Gastrocnemius medialis (tissue), 4 donors: ENCODE results near the gene ZFP64. TPM values are rescaled to one million over a fixed set of nuclear protein-coding genes. Genes with fewer than 3 reads are reported as not detected.

Experiments used
- ATAC-seq, 2 donors: fragments of 150-250 bp; one replicate each; pipeline ENCODE4 v1.9.1; 2016
- DNase-seq, 2 donors: peaks; one replicate each; pipeline ENCODE4 v3.0.0-alpha.2; 2019
- H3K27ac ChIP-seq, 4 donors: fragments of 200-600 bp; sonication (generic); 1 replicate in 1 of 4; 2 replicates in 3 of 4; pipeline ENCODE4 v1.5.1; 2016 to 2018; ENCODE audit warnings: mild to moderate bottlenecking in 2 of 4, moderate library complexity in 1 of 4
- H3K27me3 ChIP-seq, 3 donors: fragments of 200-600 bp; sonication (generic) in 2 of 3; 1 replicate in 1 of 3; 2 replicates in 2 of 3; pipeline versions ENCODE4 v1.5.1 to v1.6.0; 2016 to 2019; ENCODE audit warnings: mild to moderate bottlenecking in 1 of 3, moderate library complexity in 1 of 3
- H3K36me3 ChIP-seq, 2 donors: fragments of 200-600 bp; sonication (generic) in 1 of 2; one replicate each; pipeline ENCODE4 v1.5.1; 2017 to 2018
- H3K4me1 ChIP-seq, 2 donors: fragments of 200-600 bp; sonication (generic) in 1 of 2; one replicate each; pipeline ENCODE4 v1.5.1; 2016 to 2017; ENCODE audit warnings: mild to moderate bottlenecking in 2 of 2
- H3K4me3 ChIP-seq, 4 donors: fragments of 200-600 bp; sonication (generic) in 3 of 4; 1 replicate in 1 of 4; 2 replicates in 3 of 4; pipeline ENCODE4 v1.5.1; 2016 to 2019; ENCODE audit warnings: mild to moderate bottlenecking in 2 of 4
- H3K9me3 ChIP-seq, 3 donors: fragments of 200-600 bp; sonication (generic) in 2 of 3; 1 replicate in 1 of 3; 2 replicates in 2 of 3; pipeline ENCODE4 v1.5.1; 2016 to 2019
- POLR2A ChIP-seq, 2 donors: fragments of 450-650 bp; IDR thresholded peaks; one replicate each; pipeline ENCODE4 v1.6.1; 2017; ENCODE audit warnings: antibody characterized with exemption in 2 of 2, mild to moderate bottlenecking in 2 of 2, moderate library complexity in 2 of 2
- in situ Hi-C, 4 donors: fragments of 200-750 bp; cut with MboI; loops; one replicate each; pipeline versions ENCODE4 v1.15.0 to v1.8.0; 2017; ENCODE audit warnings: low sequenced_read_pairs in 4 of 4
- intact Hi-C: fragments of 100-400 bp; cut with DNase I; formaldehyde crosslinking; loops from one replicate; pipeline ENCODE4 v1.15.1; 2023; ENCODE audit warnings: low total_unique reads
- total RNA-seq, 4 donors: library from RNA; depleted of rRNA; stranded (reverse); fragments of >200 nt; gene quantifications; one replicate each; pipeline versions ENCODE4 v1.1.0 to v1.2.3, GENCODE V29; 2016
- TF ChIP-seq, protein P1 (sequence below), 5 experiments: fragments of 450-650 bp in 3 of 5; fragments of 200-600 bp in 2 of 5; sonication (generic) in 2 of 5; IDR thresholded peaks in 4 of 5; conservative IDR thresholded peaks in 1 of 5; 1 replicate in 4 of 5; 2 replicates in 1 of 5; pipeline ENCODE4 v1.5.1; 2016 to 2019; ENCODE audit warnings: antibody characterized with exemption in 5 of 5, mild to moderate bottlenecking in 3 of 5, moderate library complexity in 3 of 5

ZFP64 gene
- total RNA-seq, 4 donors from 2014 or later: 3.3 to 8.0 (median 3.9) TPM

DNA sequence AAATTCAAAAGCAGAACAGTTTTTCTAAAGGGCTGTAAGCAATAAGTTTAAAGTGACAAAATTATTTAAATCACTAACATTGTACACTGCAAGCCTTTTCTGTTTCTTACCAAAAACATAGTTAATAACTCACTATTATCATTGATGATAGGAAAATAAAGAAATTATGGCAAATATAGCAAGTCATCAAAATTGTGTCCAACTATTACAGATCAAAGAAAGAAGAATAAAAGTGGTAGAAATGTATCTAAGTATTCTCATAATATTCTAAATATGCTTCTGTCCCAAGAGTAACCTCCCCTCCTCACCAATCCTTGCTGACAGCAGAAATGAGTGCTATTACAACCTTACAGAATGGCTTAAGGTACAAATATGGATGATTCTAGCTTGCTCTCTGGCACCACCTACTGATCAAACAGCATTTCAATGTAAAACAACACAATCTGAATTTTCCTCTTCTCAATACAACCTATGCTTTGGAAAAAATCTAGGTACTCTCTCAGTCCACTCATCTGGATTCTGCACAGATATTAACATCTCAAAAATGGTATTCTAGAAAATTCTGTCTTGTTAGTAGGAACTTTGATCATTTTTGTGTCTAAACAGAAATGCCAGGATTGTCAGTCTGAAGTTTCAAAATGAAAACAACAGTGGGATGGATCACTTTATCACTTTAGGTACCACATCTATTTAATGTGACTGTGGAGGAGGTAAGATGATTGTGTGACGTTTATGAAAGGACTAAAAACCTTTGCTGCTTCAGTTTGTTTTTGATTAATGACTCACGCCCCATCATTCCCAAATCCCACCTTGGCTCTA is 40.9 kb downstream of the ZFP64 start:
- no peaks in the 10 kb centered on the region for H3K9me3 ChIP-seq
- in situ Hi-C loops (no loop called here), intact Hi-C loops (loop anchor here (2.0 to 5.0 kb wide), 2 partner anchors 22 to 513 kb away; no protein-coding TSS in a partner anchor)
- no peaks in the 10 kb centered on the region for H3K4me1 ChIP-seq
- no peaks in the 10 kb centered on the region for H3K27me3 ChIP-seq
- peak in 1 of 2 donors; percentile 46 for ATAC-seq
- H3K36me3 ChIP-seq: peaks cover 0 to 20% of the 10 kb centered on the region in 2 donors
- no peak for DNase-seq
- no peak overlapping the region for H3K4me3 ChIP-seq
- TF ChIP-seq POLR2A (IDR thresholded peaks at IDR 0.05): no peak
- TF ChIP-seq, protein P1, sequence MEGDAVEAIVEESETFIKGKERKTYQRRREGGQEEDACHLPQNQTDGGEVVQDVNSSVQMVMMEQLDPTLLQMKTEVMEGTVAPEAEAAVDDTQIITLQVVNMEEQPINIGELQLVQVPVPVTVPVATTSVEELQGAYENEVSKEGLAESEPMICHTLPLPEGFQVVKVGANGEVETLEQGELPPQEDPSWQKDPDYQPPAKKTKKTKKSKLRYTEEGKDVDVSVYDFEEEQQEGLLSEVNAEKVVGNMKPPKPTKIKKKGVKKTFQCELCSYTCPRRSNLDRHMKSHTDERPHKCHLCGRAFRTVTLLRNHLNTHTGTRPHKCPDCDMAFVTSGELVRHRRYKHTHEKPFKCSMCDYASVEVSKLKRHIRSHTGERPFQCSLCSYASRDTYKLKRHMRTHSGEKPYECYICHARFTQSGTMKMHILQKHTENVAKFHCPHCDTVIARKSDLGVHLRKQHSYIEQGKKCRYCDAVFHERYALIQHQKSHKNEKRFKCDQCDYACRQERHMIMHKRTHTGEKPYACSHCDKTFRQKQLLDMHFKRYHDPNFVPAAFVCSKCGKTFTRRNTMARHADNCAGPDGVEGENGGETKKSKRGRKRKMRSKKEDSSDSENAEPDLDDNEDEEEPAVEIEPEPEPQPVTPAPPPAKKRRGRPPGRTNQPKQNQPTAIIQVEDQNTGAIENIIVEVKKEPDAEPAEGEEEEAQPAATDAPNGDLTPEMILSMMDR (IDR thresholded peaks at IDR 0.05 in 4 of 5, conservative IDR thresholded peaks at IDR 0.05 in 1 of 5): peak; percentile 12 to 70 (median 43)
- H3K27ac ChIP-seq: no peak overlapping the region

DNA sequence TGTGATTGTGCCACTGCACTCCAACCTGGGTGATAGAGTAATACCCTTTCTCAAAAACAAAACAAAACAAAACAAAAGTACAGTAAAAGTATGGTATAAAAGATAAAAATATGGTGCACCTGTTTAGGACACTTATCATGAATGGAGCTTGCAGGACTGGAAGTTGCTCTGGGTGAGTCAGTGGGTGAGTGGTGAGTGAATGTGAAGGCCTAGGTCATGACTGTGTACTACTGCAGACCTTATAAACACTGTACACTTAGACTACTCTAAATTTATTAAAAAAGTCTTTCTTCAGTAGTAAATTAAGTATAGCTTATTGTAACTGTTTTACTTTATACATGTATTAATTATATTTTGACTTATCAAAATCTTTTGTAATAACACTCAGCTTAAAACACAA is 46.0 kb downstream of the ZFP64 start:
- intact Hi-C loops (no loop called here), in situ Hi-C loops (no loop called here)
- no peak for TF ChIP-seq POLR2A (IDR thresholded peaks at IDR 0.05)
- TF ChIP-seq, protein P1 (IDR thresholded peaks at IDR 0.05 in 4 of 5, conservative IDR thresholded peaks at IDR 0.05 in 1 of 5): no peak
- DNase-seq: no peak
- no peaks in the 10 kb centered on the region for H3K9me3 ChIP-seq
- no peak overlapping the region for H3K4me3 ChIP-seq
- no peak for ATAC-seq
- H3K27me3 ChIP-seq: no peaks in the 10 kb centered on the region
- no peaks in the 10 kb centered on the region for H3K36me3 ChIP-seq
- H3K4me1 ChIP-seq: no peaks in the 10 kb centered on the region
- no peak overlapping the region for H3K27ac ChIP-seq

DNA sequence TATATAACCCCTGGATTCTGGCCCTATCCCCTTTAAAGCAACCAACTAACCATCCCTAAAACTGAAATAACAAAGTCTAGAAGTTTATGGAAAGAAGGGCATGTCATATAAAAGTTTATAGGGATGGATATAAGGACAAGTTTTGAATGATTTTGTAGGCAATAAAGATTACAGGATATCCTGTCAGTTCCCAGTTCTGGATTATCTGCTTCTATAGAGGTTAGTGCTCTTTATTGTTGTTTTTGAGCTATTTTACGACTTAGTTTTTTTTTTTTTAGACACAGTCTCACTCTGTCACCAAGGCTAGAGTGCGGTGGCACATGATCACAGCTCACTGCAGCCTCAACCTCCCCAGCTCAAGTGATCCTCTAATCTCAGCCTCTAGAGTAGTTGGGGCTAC is 48.3 kb downstream of the ZFP64 start:
- H3K4me1 ChIP-seq: no peaks in the 10 kb centered on the region
- no peak overlapping the region for H3K4me3 ChIP-seq
- TF ChIP-seq, protein P1 (IDR thresholded peaks at IDR 0.05 in 4 of 5, conservative IDR thresholded peaks at IDR 0.05 in 1 of 5): no peak
- no peak for TF ChIP-seq POLR2A (IDR thresholded peaks at IDR 0.05)
- no peaks in the 10 kb centered on the region for H3K27me3 ChIP-seq
- ATAC-seq (no peak), DNase-seq (no peak)
- intact Hi-C loops (no loop called here), in situ Hi-C loops (no loop called here)
- no peaks in the 10 kb centered on the region for H3K9me3 ChIP-seq
- no peaks in the 10 kb centered on the region for H3K36me3 ChIP-seq
- H3K27ac ChIP-seq: no peak overlapping the region

DNA sequence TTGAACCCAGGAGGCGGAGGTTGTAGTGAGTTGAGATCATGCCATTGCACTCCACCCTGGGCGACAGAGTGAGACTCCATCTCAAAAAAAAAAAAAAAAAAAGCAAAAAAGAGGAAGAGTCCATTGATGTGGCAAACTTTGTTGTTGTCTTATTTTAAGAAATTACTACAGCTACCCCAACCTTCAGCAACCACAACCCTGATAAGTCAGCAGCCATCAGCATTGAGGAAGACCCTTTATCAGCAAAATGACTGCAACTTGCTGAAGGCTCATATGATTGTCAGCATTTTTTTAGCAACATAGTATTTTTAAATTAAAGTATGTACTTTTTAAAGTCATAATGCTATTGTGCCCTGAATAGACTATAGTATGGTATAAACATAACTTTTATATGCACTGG is 48.8 kb downstream of the ZFP64 start:
- no peak for TF ChIP-seq POLR2A (IDR thresholded peaks at IDR 0.05)
- TF ChIP-seq, protein P1 (IDR thresholded peaks at IDR 0.05 in 4 of 5, conservative IDR thresholded peaks at IDR 0.05 in 1 of 5): no peak
- Histone ChIP-seq H3K4me3 (no peak overlapping the region), H3K4me1 (no peaks in the 10 kb centered on the region), H3K27me3 (no peaks in the 10 kb centered on the region), H3K27ac (no peak overlapping the region), H3K9me3 (no peaks in the 10 kb centered on the region), H3K36me3 (no peaks in the 10 kb centered on the region)
- ATAC-seq (no peak), DNase-seq (no peak)
- in situ Hi-C loops: no loop called here
- intact Hi-C loops: no loop called here
